H1 (cell line): ENCODE data around the gene PROM2. TPM values are rescaled to one million over a fixed set of nuclear protein-coding genes. Genes with fewer than 3 reads are reported as not detected.

ENCODE experiments used
- BCL11A ChIP-seq, 2 experiments: IDR thresholded peaks; one replicate each; pipeline ENCODE4 v1.6.1; 2011; ENCODE audit warnings: low read depth in 2 of 2, low read length in 2 of 2, mild to moderate bottlenecking in 2 of 2
- CHD7 ChIP-seq: fragments of 300-600 bp; sonication (generic); IDR thresholded peaks from 2 replicates; pipeline ENCODE4 v1.7.1; 2012; ENCODE audit warnings: low read length, moderate library complexity, mild to moderate bottlenecking, inconsistent platforms; ENCODE audit not compliant: insufficient replicate concordance
- EP300 ChIP-seq, 2 experiments: IDR thresholded peaks; 1 replicate in 1 of 2; 2 replicates in 1 of 2; pipeline ENCODE4 v1.6.1; 2011 to 2012; ENCODE audit warnings: low read depth in 2 of 2, low read length in 2 of 2, mild to moderate bottlenecking in 2 of 2, borderline replicate concordance in 1 of 2, inconsistent platforms in 1 of 2, moderate library complexity in 1 of 2
- MAFK ChIP-seq: IDR thresholded peaks from 2 replicates; pipeline ENCODE4 v1.6.1; 2012; ENCODE audit warnings: low read depth, mild to moderate bottlenecking, improper control_type of control experiment, low read length
- POU5F1 ChIP-seq: IDR thresholded peaks from 2 replicates; pipeline ENCODE4 v1.6.1; 2011; ENCODE audit warnings: low read depth, mild to moderate bottlenecking, low read length, moderate library complexity
- RAD21 ChIP-seq, 2 experiments: IDR thresholded peaks in 1 of 2; conservative IDR thresholded peaks in 1 of 2; 2 replicates each; pipeline ENCODE4 v1.6.1; 2011; ENCODE audit warnings: low read depth in 2 of 2, low read length in 2 of 2, improper control_type of control experiment in 1 of 2, inconsistent platforms in 1 of 2, mild to moderate bottlenecking in 1 of 2, moderate library complexity in 1 of 2
- RBBP5 ChIP-seq: IDR thresholded peaks from 2 replicates; pipeline ENCODE4 v1.7.1; 2012; ENCODE audit warnings: low read depth, mild to moderate bottlenecking, inconsistent platforms, low read length, moderate library complexity, borderline replicate concordance
- SIN3A ChIP-seq, 2 experiments: IDR thresholded peaks in 1 of 2; conservative IDR thresholded peaks in 1 of 2; 2 replicates each; pipeline ENCODE4 v1.6.1; 2011 to 2012; ENCODE audit warnings: low read length in 2 of 2, improper control_type of control experiment in 1 of 2, low read depth in 1 of 2, mild to moderate bottlenecking in 1 of 2
- SP1 ChIP-seq: IDR thresholded peaks from 2 replicates; pipeline ENCODE4 v1.6.1; 2011; ENCODE audit warnings: low read depth, low read length
- SP4 ChIP-seq: IDR thresholded peaks from 2 replicates; pipeline ENCODE4 v1.6.1; 2012; ENCODE audit warnings: low read length, inconsistent platforms
- polyA plus RNA-seq, 7 experiments: library from polyadenylated mRNA; depleted of rRNA in 3 of 7; stranded (reverse) in 5 of 7; unstranded in 2 of 7; fragments of >200 nt in 5 of 7; fragments of 200-250 nt in 2 of 7; gene quantifications; 1 replicate in 5 of 7; 2 replicates in 1 of 7; 4 replicates in 1 of 7; pipeline versions ENCODE4 v1.2.1 to v1.2.3, GENCODE V29; 2011 to 2013; ENCODE audit warnings: missing spikeins in 2 of 7, mixed read lengths in 2 of 7
- total RNA-seq: library from RNA; stranded (reverse); fragmentation: NEBNext Ultra II Directional; extraction: Animal tissue kit (Norgen Biotek cat#: 25700); gene quantifications from 2 replicates; pipeline ENCODE4 v1.2.1, GENCODE V29; 2021

The PROM2 gene
- total and polyA plus RNA-seq, 2 of the 8 experiments (the other 6 are each of a cell fraction or from before 2014, with no cell fraction given), result 1.6 to 3.8 TPM

- TF ChIP-seq CHD7 (no peak), RBBP5 (no peak), SP1 (no peak), POU5F1 (no peak), SP4 (no peak), EP300 (IDR thresholded peaks at IDR 0.05; ENCODE audit: borderline replicate concordance in 1 of 2, low read depth in 2 of 2, low read length in 2 of 2) (no peak), SIN3A (conservative IDR thresholded peaks at IDR 0.05 in 1 of 2, IDR thresholded peaks at IDR 0.05 in 1 of 2; ENCODE audit: low read depth in 1 of 2, low read length in 2 of 2) (no peak), RAD21 (IDR thresholded peaks at IDR 0.05 in 1 of 2, conservative IDR thresholded peaks at IDR 0.05 in 1 of 2; ENCODE audit: low read depth in 2 of 2, low read length in 2 of 2) (no peak), BCL11A (IDR thresholded peaks at IDR 0.05; ENCODE audit: low read depth in 2 of 2, low read length in 2 of 2) (no peak), MAFK (no peak)
Observed at GRCh38 chr2:95328358-95329125, 54.3 kb downstream of the PROM2 start (continued).
